Prostate gland (tissue), 2 donors: ENCODE measurements around the gene ARGLU1.
A peak's percentile ranks its signal among the peaks of the same experiment; 100 is the strongest.

ENCODE experiments used
- POLR2A ChIP-seq: fragments of 450-650 bp; IDR thresholded peaks from one replicate; pipeline ENCODE4 v1.6.1; 2016; ENCODE audit warnings: antibody characterized with exemption, mild to moderate bottlenecking
- TF ChIP-seq, protein P1 (sequence below), 4 experiments: fragments of 200-600 bp in 2 of 4; fragments of 450-650 bp in 2 of 4; sonication (generic) in 2 of 4; IDR thresholded peaks; 1 replicate in 3 of 4; 2 replicates in 1 of 4; pipeline ENCODE4 v1.5.1; 2016 to 2019; ENCODE audit warnings: antibody characterized with exemption in 4 of 4, mild to moderate bottlenecking in 2 of 4, moderate library complexity in 2 of 4

DNA sequence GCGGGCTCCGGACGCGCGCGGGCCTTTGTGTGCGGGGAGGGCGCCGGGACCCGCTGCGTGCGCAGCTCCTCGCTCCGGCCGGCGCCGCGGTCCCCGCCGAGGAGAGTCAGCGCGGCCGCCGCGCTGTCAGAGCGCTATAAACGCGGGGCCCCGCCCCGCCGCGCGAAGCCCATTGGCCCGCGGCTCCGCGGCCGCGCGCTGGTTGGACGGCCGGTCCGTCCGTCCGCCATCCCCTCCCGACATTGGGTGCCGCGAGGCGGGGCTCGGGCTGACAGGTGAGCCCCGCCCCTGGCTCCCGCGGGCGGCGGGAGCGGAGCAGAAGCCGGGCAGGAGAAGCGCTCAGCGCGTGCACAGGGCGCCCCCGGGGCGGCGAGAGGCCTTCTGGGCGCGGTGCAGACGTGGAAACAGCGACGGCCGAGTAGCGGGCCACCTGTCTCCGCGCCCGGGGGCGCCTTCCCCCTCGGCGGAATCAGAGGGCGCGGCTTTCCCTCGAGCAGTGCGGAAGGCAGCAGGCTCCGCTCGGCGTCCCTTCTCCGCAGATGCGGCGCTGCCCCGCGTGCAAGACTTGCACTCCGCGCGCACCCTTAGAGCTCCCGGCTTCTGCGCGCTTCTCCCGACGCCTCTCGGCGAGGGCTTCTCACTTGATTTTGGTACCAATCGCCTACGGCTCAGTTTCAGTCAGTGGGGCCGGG lies 32.2 kb downstream of the ARGLU1 start, which contains the start of gene EFNB2:
- TF ChIP-seq, protein P1, sequence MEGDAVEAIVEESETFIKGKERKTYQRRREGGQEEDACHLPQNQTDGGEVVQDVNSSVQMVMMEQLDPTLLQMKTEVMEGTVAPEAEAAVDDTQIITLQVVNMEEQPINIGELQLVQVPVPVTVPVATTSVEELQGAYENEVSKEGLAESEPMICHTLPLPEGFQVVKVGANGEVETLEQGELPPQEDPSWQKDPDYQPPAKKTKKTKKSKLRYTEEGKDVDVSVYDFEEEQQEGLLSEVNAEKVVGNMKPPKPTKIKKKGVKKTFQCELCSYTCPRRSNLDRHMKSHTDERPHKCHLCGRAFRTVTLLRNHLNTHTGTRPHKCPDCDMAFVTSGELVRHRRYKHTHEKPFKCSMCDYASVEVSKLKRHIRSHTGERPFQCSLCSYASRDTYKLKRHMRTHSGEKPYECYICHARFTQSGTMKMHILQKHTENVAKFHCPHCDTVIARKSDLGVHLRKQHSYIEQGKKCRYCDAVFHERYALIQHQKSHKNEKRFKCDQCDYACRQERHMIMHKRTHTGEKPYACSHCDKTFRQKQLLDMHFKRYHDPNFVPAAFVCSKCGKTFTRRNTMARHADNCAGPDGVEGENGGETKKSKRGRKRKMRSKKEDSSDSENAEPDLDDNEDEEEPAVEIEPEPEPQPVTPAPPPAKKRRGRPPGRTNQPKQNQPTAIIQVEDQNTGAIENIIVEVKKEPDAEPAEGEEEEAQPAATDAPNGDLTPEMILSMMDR (IDR thresholded peaks at IDR 0.05), result peak in 2 of 4 experiments; percentile 30 to 37
- peak; percentile 93 for TF ChIP-seq POLR2A
